HG02623 (cell line): ENCODE data around the gene DCAF4.
A peak's percentile ranks its signal among the peaks of the same experiment; 100 is the strongest.

Experiments used
- ATAC-seq: cut with Tn5 transposase; IDR thresholded peaks from one replicate; pipeline ENCODE4 v1.9.1; 2021; ENCODE audit warnings: moderate library complexity; ENCODE audit not compliant: unreplicated experiment

DCAF4 gene, protein sequence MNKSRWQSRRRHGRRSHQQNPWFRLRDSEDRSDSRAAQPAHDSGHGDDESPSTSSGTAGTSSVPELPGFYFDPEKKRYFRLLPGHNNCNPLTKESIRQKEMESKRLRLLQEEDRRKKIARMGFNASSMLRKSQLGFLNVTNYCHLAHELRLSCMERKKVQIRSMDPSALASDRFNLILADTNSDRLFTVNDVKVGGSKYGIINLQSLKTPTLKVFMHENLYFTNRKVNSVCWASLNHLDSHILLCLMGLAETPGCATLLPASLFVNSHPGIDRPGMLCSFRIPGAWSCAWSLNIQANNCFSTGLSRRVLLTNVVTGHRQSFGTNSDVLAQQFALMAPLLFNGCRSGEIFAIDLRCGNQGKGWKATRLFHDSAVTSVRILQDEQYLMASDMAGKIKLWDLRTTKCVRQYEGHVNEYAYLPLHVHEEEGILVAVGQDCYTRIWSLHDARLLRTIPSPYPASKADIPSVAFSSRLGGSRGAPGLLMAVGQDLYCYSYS

DNA sequence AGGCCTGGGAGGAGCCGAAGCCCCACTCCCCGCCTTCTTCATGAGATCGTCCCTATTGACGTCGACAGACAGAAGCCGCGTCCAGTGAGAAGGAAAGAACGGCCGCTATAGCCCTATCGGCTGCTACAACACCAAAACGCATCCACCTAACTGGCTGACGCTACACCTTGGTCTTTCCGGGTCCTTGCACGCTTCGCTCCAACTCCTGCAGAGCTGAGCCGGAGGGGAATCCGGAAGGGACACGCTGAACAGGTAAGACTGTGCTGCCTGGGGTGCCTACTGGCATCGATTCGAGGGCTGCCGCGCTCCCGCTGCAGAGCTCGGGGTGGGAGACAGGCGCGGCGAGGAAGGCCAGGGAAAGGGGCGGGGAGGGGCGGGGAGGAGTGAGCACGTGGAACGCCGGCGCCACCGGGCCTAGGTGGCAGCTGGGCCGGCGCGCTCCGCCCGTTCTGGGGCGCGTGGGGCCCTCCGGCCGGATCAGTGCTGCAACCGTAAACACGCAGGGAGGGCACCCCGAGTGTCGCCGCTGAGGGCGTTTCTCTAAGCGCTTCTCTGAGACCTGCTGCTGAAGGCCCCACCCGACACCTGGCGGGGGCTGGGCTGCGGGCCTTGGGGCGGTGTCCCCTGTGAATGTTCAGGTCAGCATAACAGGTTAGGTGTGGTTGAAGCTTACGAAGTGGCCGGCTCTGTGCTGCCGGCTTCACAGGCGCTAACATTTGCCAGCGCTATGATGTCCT is at the start of gene DCAF4:
Gene DCAF4 (plus strand): TSS at position 173 of the 737 bp plus-strand sequence. CDS start 11,515 bp downstream, outside the sequence.
- ATAC-seq, result peak; percentile 94

DNA sequence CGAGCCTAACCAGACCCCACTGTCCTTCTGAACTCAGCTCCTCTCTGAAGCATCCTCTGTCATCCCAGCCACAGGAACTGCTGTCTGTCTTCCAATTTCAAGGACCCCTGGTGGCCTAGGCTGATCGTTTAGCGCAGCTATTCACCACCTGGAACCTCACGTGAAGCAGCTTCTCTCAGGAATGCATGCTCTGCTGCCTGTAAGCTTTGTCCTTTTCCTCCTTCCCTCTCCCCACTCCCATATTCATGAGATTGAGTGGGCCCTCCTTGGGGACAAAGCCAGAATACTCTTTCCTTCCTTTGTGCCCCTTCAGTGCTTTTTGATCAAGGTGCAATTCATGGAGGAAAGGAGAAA is 49.6 kb upstream of the DCAF4 start:
- no peak for ATAC-seq

DNA sequence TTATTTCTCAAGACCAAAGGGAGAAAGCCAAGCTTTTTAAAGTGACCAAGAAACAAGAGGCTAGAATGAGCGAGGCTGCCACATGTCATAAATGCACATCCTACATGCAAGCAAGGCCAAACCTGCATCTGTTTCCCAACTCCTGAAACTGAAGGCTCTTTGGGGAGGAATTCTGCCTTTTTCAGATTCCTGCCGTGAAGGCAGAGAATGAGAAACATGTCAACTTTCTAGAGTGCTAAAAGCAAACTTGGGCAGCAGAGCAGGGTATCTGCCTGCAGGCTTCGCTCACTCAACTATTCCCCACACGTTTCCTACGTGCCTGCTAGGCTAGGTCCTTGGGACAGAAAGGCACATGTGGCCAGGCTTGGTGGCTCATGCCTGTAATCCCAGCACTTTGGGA is 47.5 kb upstream of the DCAF4 start:
- no peak for ATAC-seq

DNA sequence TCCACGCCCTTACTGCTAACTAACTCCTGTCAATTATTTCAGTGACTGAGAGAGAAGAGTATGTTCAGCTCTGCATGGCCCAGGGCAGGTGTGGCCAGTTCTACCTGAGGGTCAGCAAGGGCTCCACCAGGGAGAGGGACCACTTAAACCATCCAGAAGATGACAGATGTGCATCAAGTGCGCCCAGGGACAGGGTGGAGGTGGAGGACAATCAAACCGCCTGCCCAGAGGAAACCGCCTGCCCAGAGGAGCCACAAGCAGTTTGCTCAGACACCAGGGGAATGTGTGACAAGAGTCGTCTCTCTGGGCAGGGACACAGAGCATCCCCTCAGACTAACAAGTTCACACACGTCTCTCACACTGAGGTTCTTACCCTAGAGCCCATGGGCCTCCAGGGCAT is 46.8 kb upstream of the DCAF4 start:
- no peak for ATAC-seq

DNA sequence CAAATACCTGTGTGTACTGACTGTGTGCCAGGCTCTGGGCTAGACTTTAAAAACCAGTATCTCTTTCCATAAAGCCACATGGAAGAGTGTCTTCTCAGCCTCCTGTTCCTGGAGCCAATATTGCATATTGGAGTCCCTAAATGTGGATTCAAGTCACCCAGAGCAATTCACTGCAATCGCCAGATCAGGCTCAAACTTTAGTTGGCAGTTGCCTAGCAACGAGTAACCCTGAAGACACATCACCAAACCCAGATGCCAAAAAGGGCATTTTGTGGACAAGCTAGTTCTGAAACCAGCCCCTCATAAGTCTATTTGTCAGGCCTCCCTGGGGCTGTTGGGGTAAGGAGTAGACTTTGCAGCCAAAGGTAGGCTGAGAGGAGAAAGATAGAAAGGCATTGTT is 46.1 kb upstream of the DCAF4 start:
- no peak for ATAC-seq

DNA sequence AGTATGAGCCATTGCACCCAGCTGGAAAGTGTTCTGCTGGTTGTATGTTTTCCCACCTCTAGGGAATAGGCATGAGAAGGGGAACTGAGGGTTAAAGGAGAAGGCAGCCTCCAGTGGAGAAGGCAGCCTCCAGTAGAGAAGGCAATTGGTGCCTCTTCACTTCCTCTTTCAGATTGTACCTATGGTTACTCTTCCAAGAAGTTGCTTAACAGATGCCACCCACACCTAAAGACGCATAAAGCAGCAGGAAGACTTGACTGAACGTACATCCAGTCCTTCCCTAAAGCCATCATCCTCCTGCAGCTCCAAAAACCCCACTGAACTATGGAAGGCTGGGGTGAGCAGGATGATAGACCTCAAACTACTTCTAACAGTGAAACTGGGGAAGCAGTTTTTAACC is 45.4 kb upstream of the DCAF4 start:
- ATAC-seq, result no peak

DNA sequence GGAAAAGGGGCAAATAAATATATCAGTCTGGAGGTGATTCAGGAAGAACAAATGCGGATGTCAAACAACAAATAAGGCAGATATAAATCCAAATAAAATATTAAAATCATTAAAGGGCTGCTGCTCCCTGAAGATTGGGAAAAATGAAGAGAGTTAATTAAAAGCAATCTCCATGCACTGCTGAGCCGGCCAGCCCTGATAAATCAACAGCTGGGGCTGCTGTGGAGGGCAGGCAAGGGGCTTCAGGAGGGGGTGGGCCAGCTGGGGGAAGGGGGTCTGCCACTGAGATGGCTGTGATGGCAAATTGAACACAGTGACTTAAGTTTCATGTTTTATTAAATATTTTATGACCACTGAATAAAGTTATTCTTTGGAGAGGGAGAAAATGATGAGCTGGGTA is 44.7 kb upstream of the DCAF4 start:
- no peak for ATAC-seq

DNA sequence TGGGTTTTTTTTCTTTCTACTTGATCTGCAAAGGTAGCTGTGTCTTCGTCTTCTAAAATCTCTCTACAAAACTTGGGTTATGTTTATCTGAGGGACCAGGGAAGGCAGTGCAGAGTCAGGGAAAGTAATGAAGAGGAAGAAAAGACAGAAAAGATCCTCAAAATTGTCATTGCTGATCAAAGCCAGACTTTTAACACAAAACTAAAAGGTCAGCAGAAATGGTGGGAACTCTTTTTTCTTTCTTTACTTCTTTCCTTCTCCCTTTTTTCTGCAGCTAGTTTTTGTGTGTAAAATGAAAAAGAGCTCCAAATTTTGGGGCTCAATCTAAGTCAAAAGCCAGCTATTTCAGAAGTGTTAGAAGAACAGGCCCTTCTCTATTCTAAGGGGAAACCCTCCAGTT is 44.2 kb upstream of the DCAF4 start:
- no peak for ATAC-seq

DNA sequence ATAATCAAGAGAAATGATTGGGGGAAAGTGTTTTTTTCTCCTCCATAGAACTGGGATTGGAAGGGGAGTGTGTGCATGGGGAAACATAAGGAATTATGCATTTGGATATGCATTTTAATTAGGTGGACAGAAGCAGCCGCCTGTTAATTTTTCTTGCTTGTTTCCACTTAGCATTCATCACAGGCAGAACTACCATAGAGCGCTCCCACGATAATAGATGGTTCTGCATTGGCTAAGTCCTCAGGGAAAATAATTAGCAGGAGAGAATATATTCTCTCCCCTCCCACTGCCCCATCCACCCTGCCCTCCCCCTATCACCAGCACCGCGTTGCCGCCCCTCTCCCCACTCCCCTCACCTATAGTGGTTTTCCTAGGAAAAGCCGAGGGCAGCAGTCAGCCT is 43.8 kb upstream of the DCAF4 start:
- ATAC-seq, result no peak

DNA sequence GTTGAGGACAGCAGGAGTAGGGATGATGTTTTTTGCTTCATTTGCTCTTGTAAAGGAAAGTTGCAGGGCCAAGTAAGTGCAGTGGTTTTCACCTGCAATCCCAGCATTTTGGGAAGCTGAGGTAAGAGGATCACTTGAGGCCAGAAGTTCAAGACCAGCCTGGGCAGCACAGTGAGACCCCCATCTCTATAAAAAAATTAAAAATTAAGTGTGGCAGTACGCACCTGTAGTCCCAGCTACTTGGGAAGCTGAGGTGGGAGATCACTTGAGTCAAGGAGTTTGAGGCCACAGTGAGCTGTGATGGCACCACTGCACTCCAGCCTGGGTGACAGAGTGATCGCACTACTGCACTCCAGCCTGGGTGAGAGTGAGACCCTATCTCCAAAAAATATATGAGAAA is 43.2 kb upstream of the DCAF4 start:
- no peak for ATAC-seq

DNA sequence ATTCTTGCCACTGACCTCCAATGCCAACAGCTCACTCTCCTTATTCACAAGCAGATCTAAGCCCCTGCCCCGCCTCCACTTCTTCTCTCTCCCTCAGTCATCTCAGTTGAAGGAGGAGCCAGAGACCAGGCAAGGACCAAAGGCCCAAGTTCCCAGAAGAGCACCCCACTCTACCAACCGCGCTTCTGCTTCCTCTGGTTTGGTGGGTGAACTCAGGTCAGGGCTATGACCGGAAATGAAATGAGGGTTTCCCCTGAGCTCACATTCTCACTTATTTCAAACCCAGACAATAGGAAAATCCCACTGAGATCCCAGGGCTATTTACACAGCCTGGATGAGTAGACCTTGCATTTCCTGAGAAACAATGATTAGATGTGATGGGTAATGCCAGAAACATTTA is 42.3 kb upstream of the DCAF4 start:
- ATAC-seq, result no peak

DNA sequence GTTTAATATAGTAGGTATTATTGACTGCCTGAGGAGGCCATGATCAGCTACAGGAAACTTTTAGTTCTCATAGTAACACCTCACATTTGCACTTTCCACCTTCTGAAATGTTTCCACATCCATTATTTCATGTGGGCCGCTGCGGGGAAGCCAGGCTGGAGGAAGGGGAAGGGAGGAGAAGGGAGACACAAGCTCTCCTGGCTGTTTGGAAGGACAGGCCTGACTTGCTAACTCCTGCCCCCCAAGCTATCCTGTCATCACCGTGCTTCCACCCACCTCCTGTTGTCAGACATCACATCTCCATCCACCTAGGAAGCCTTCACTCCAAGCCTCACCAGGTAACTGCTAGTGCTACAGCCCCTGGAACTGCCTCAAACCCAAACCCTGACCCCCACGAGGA is 41.9 kb upstream of the DCAF4 start:
- no peak for ATAC-seq

DNA sequence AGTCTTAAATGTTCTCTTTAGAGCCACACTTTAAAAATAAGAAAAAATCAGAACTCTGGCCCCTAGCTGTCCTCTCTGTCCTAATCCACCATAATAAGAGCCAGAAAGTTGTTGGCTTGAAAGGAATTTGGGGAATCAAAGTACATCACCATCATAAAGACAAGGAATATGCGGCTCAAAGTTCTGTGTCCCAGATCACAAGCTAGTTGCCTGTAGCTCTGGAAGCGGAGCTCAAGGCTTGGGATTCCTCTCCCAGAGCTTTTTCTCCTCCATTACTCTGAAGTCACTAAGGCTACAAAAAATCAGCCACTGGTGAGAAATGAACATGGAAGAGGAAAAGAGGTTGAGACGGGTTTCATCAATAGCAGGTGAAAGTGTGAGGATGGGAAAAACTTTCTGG is 38.8 kb upstream of the DCAF4 start:
- no peak for ATAC-seq

DNA sequence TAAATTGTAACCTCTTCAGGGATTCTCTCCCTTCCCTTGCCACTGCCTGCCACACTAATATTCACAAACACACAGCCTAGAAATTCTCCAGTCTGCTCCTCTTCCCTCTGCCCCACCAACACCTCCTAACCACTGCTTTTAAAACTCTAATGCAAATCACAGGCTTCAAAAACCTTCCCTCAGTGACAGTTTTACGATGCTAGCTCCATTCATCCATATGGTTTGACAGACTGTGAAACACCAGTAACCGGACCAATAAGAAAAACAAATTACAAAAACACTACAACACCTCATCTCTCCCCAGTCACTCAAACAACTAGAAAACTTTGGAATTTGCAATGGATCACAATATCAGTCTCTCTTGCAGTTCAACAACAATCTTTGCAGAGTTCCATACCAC is 38.1 kb upstream of the DCAF4 start:
- ATAC-seq, result no peak

DNA sequence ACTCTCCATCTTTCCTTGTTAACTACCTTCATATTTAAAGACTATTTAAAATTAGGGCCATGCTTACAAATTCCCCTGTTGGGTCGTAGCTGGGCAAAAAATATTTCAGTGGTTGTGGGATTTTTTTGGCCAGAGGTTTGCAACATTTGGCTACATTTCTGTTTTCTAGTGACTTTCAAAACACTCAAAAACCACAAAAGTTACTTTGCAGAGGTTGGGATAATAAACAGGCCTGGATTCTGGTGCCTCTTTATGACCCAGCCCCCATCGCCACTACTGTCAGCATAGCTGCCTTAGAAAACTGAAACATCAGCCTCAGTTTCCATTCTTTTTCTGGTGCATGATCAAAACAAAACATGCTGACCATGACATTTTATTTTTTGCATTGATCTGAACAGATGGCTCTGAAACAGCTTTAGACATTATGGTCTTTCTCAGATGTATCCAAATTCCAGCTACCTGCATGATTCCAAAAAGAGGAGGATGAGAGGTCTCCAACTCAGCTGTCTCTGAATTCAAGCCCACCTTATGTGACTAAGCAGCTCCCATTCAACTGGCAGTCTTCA is 37.5 kb upstream of the DCAF4 start:
- ATAC-seq, result no peak

DNA sequence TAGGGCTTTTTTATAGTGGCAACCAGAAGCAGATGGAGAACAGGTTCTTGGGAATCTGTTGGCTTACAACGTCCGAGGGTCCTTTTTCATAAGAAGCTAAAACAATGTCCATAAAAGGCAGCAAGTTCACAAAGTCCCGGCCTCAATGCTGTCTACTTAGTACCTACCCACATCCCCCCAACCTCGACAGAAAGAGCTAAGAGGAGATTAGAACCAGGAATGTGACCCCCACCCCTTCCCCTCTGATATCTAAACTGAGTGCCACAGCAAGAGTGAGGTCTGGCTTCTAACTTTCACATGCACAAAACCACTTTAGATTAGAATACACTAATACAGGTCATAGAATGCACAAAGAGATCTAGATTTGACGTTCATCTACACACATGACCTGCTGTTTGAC is 36.9 kb upstream of the DCAF4 start:
- no peak for ATAC-seq

DNA sequence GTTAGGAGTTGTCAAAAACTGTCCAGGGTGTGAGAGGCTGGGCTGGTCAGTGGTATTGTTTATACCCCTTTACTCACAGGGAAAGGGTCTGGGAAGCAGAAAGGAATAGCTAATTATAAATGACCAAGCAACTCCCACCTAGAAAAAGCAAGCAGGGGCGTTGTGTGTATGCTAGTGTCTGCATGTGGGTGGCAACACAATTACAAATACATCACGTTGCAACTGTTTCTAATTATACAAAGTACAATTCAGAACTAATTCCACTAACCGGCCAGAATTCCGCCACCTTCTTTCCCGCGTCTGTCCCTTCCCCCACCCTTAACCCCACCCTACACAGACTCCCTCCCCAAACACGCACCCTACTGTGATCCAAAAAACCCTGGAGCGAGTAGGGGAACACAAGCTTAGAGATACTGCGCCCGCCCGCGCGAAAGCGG is 34.6 kb upstream of the DCAF4 start:
- no peak for ATAC-seq

DNA sequence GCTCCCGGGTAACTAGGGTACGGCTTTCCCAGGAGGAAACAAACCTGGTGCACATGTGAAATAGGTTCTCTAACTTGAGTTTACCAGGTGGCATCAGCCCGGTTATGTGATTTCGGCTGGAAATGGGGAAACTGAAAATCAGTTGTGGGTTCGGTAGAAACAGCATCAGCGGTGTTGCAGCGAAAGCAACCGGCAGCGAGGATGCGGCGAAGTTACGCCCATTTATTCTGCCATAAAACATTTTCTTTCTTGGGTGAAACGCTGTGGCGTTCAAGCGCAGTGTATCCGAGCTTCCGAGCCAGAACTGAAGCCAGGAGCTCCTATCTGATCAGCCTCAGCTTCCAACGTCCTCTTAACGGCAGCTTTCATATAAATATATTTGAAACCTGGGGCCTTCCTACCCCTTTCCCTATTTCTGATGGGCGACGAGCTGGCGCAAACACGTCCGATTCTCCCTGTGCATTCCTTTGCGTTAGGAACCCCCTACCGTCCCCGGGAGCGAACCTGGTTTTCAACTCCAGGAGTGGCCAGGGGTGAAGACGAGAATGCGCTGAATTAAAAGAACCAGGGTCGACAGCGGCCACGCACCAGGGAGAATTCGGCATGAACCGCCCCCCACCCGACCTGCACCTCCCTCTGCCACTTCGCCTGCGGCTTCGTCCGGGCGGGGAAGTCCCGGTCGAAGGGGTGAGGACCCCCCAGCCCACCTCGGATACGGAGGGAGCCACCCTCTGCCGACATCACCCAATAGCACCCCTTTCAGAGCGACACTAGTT is 34.0 kb upstream of the DCAF4 start:
- no peak for ATAC-seq

DNA sequence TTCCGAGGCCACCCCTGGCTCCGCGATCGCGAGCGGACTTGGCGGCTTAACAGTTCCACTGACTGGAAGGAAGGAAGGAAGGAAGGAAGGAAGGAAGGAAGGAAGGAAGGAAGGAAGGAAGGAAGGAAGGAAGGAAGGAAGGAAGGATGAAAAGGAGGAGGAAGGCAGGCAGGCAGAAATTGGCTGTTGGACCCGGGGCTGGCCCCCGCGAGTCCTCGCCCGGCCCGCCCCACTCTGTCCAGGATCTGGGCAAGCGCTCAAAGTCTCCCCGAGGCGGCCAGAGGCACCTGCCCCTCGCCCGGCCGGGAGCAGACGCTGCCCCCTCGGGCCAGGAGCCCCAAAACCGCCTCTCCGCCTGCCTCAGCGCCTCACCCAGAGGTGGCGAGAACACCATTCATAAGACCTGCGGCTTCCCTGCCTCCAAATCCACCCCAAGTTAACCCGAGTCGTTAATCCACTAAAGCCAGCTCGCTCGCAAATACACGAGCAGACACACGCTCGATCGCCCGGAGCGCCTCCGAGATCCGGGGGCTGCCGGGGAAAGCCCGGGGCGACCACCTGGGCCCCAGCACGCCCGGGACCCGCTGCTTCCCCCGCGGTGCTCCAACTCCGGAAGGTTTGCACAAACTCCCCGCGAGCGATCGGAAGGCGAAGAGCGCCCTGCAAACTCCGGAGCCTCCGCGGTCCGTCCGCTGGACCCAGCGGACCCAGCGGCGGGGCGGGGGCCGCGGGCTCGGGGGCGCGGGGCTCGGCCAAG is 33.2 kb upstream of the DCAF4 start:
- peak; percentile 7 for ATAC-seq

DNA sequence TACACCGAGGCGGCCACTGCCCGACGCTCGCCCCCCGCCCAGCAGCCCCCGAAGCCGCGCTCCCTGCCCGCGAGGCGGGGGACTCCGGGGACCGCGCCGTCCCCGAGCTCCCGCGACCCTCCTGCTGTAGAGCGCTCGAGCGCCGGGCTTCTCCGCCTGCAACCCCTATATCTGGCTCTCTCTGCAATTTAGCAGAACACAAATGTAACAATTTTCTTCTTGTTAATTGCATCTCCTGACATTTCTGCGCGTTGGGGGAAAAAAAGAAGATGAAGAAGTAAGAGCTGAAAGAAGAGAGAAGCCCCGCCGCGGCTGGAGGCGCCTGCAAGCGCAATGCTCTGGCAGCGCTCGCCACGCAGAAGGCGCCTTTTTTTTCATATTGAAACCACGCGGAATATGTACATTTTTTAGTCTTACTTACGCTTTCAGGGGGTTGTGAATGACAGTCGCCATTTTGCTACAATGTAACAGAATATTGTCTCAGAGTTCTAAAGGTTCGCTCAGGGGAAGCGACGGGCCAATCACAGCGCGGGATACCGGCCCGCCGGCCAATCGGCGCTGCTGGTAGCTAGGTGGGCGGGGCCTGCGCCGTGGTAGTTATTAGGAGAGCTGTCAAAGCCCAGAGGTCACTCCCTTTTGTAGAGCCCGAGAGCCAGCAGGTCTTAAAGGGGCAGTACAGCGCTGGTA is 32.5 kb upstream of the DCAF4 start, which contains the start of gene DPF3:
Gene DPF3 (minus strand): TSS at position 466 of the 687 bp plus-strand sequence. CDS start 13 bp downstream, at position 453.
- peak; percentile 96 for ATAC-seq
